GM19324 (cell line): ENCODE measurements around the gene NLRP14.

Source experiments
- ATAC-seq: cut with Tn5 transposase; IDR thresholded peaks from one replicate; pipeline ENCODE4 v1.9.1; 2021; ENCODE audit warnings: mild to moderate bottlenecking, moderate library complexity; ENCODE audit not compliant: unreplicated experiment, low FRiP score

The NLRP14 gene

GRCh38 chr11:7056828-7057513 lies 36.7 kb downstream of the NLRP14 start:
- no peak for ATAC-seq

- ATAC-seq, result no peak
Observed at GRCh38 chr11:7057641-7058040, 37.4 kb downstream of the NLRP14 start.

GRCh38 chr11:7060868-7061267 lies 40.6 kb downstream of the NLRP14 start:
- ATAC-seq, result no peak

- ATAC-seq, result no peak
Observed at GRCh38 chr11:7062534-7062933, 42.3 kb downstream of the NLRP14 start.

- ATAC-seq, result no peak
Observed at GRCh38 chr11:7072401-7073028, 52.2 kb downstream of the NLRP14 start.

GRCh38 chr11:7077101-7077500 lies 56.8 kb downstream of the NLRP14 start:
- no peak for ATAC-seq

GRCh38 chr11:7079545-7080135 lies 59.4 kb downstream of the NLRP14 start:
- ATAC-seq, result no peak

- ATAC-seq, result no peak
Observed at GRCh38 chr11:7080900-7081299, 60.6 kb downstream of the NLRP14 start.

- no peak for ATAC-seq
Observed at GRCh38 chr11:7081441-7081840, 61.2 kb downstream of the NLRP14 start.

GRCh38 chr11:7088921-7089320 lies 68.6 kb downstream of the NLRP14 start, which contains the start of gene RBMXL2:
Gene RBMXL2 (plus strand): TSS chr11:7088998. CDS start chr11:7089121, 123 bp downstream.
- no peak for ATAC-seq

GRCh38 chr11:7089328-7090251 lies 69.3 kb downstream of the NLRP14 start:
- ATAC-seq, result no peak

- no peak for ATAC-seq
Observed at GRCh38 chr11:7098235-7098832, 78.1 kb downstream of the NLRP14 start.

- no peak for ATAC-seq
Observed at GRCh38 chr11:7115780-7116179, 95.5 kb downstream of the NLRP14 start.

GRCh38 chr11:7116370-7116769 lies 96.1 kb downstream of the NLRP14 start:
- no peak for ATAC-seq
